Loucy (cell line): ENCODE data around the gene DPF3.

Source experiments
- H2AFZ ChIP-seq: fragments of 200-600 bp; sonication (generic); 2 replicates; pipeline ENCODE4 v1.6.0; 2016; ENCODE audit warnings: antibody characterized with exemption, mild to moderate bottlenecking, low read length, moderate library complexity
- H3F3A ChIP-seq: fragments of 200-600 bp; 2 replicates; pipeline ENCODE4 v1.6.0; 2016; ENCODE audit warnings: antibody characterized with exemption, low read depth, mild to moderate bottlenecking
- H3K27me3 ChIP-seq: fragments of 200-600 bp; sonication (generic); 2 replicates; pipeline ENCODE4 v1.6.1; 2014; ENCODE audit warnings: low read length, mild to moderate bottlenecking; ENCODE audit not compliant: insufficient read depth, poor library complexity, severe bottlenecking
- H3K36me3 ChIP-seq: fragments of 200-600 bp; sonication (generic); 2 replicates; pipeline ENCODE4 v1.6.1; 2016; ENCODE audit warnings: low read length; ENCODE audit not compliant: insufficient read depth
- H3K4me1 ChIP-seq: fragments of 200-600 bp; sonication (generic); 2 replicates; pipeline ENCODE4 v1.5.1; 2014; ENCODE audit warnings: low read length, mild to moderate bottlenecking; ENCODE audit not compliant: insufficient read depth, poor library complexity, severe bottlenecking
- H3K4me2 ChIP-seq: fragments of 200-600 bp; sonication (generic); 2 replicates; pipeline ENCODE4 v1.6.0; 2014; ENCODE audit warnings: antibody characterized with exemption, low read length, low read depth, mild to moderate bottlenecking; ENCODE audit not compliant: poor library complexity, severe bottlenecking
- H3K4me3 ChIP-seq: fragments of 200-600 bp; sonication (generic); 2 replicates; pipeline ENCODE4 v1.5.1; 2014; ENCODE audit warnings: low read length, mild to moderate bottlenecking, mixed read lengths; ENCODE audit not compliant: poor library complexity, severe bottlenecking
- H3K79me2 ChIP-seq: fragments of 200-600 bp; sonication (generic); 2 replicates; pipeline ENCODE4 v1.6.1; 2014; ENCODE audit warnings: low read length; ENCODE audit not compliant: insufficient read depth
- H3K9ac ChIP-seq: fragments of 200-600 bp; sonication (generic); 2 replicates; pipeline ENCODE4 v1.6.0; 2014; ENCODE audit warnings: mild to moderate bottlenecking, low read depth, low read length, moderate library complexity; ENCODE audit not compliant: poor library complexity, severe bottlenecking
- H3K9me2 ChIP-seq: fragments of 200-600 bp; sonication (generic); replicated peaks from 2 replicates; pipeline ENCODE4 v1.6.1; 2016; ENCODE audit warnings: low read depth, low read length, mixed read lengths
- H3K9me3 ChIP-seq: fragments of 200-600 bp; sonication (generic); 2 replicates; pipeline ENCODE4 v1.6.1; 2014; ENCODE audit warnings: mild to moderate bottlenecking, antibody characterized with exemption, low read length, low read depth; ENCODE audit not compliant: insufficient read depth
- H4K20me1 ChIP-seq: fragments of 200-600 bp; sonication (generic); 2 replicates; pipeline ENCODE4 v1.6.0; 2014; ENCODE audit warnings: antibody characterized with exemption, low read length, mild to moderate bottlenecking; ENCODE audit not compliant: insufficient read depth, poor library complexity, severe bottlenecking
- EZH2phosphoT487 ChIP-seq: fragments of 200-600 bp; IDR thresholded peaks from 2 replicates; pipeline ENCODE4 v1.6.1; 2018; ENCODE audit warnings: antibody characterized with exemption, mild to moderate bottlenecking, moderate library complexity, borderline replicate concordance
- TF ChIP-seq, protein P1 (sequence below): fragments of 200-600 bp; sonication (generic); conservative IDR thresholded peaks from 2 replicates; pipeline ENCODE4 v1.5.1; 2014; ENCODE audit warnings: mild to moderate bottlenecking, antibody characterized with exemption, low read length

The DPF3 gene

GRCh38 chr14:72924337-72924736 is 30.4 kb upstream of the DPF3 start:
- H3F3A ChIP-seq, result no peaks in the 10 kb centered on the region
- no peaks in the 10 kb centered on the region for H3K36me3 ChIP-seq
- H3K4me1 ChIP-seq, result peaks cover 6% of the 10 kb centered on the region
- TF ChIP-seq, protein P1, sequence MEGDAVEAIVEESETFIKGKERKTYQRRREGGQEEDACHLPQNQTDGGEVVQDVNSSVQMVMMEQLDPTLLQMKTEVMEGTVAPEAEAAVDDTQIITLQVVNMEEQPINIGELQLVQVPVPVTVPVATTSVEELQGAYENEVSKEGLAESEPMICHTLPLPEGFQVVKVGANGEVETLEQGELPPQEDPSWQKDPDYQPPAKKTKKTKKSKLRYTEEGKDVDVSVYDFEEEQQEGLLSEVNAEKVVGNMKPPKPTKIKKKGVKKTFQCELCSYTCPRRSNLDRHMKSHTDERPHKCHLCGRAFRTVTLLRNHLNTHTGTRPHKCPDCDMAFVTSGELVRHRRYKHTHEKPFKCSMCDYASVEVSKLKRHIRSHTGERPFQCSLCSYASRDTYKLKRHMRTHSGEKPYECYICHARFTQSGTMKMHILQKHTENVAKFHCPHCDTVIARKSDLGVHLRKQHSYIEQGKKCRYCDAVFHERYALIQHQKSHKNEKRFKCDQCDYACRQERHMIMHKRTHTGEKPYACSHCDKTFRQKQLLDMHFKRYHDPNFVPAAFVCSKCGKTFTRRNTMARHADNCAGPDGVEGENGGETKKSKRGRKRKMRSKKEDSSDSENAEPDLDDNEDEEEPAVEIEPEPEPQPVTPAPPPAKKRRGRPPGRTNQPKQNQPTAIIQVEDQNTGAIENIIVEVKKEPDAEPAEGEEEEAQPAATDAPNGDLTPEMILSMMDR, result no peak
- TF ChIP-seq EZH2phosphoT487, result no peak
- H4K20me1 ChIP-seq, result no peaks in the 10 kb centered on the region
- no peaks in the 10 kb centered on the region for H3K9me3 ChIP-seq
- H3K27me3 ChIP-seq, result no peaks in the 10 kb centered on the region
- no peaks in the 10 kb centered on the region for H3K9me2 ChIP-seq
- no peaks in the 10 kb centered on the region for H3K79me2 ChIP-seq
- H3K4me2 ChIP-seq, result no peak overlapping the region
- no peak overlapping the region for H3K9ac ChIP-seq
- H3K4me3 ChIP-seq, result no peak overlapping the region
- peak overlapping the region; percentile 26; the same call in 1 of the 2 replicates for H2AFZ ChIP-seq

- Histone ChIP-seq H4K20me1 (no peaks in the 10 kb centered on the region), H3K9me3 (no peaks in the 10 kb centered on the region), H3K4me1 (peaks cover 6% of the 10 kb centered on the region), H3K79me2 (no peaks in the 10 kb centered on the region), H3K4me3 (no peak overlapping the region), H2AFZ (no peak overlapping the region), H3K9me2 (no peaks in the 10 kb centered on the region), H3K9ac (no peak overlapping the region), H3K27me3 (no peaks in the 10 kb centered on the region), H3F3A (no peaks in the 10 kb centered on the region), H3K36me3 (no peaks in the 10 kb centered on the region), H3K4me2 (no peak overlapping the region)
- TF ChIP-seq EZH2phosphoT487, result no peak
- TF ChIP-seq, protein P1, result no peak
These were observed 27.5 kb upstream of the DPF3 start for GRCh38 chr14:72921396-72921795.

DNA sequence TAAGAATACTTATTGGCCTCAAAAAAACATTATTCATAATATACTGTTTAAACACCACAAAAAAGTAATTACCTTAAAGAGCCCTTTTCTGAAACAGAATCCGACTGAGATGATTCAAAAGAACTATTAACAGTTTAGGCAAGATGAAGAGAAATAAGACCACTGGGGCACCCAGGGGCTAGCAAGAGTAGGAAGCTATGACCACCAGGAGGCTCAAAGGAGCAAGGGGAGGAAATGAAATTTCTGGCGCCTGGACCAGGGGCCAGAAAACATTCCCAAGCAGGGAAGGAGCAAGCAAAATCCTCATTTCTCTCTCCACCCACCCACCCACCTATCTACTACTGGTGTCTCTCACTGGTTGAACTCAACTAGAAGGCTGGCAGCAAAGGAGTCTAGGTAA is 26.1 kb upstream of the DPF3 start:
- no peak overlapping the region for H2AFZ ChIP-seq
- no peaks in the 10 kb centered on the region for H3F3A ChIP-seq
- no peaks in the 10 kb centered on the region for H4K20me1 ChIP-seq
- H3K79me2 ChIP-seq, result no peaks in the 10 kb centered on the region
- H3K9me2 ChIP-seq, result no peaks in the 10 kb centered on the region
- no peak overlapping the region for H3K9ac ChIP-seq
- H3K27me3 ChIP-seq, result no peaks in the 10 kb centered on the region
- no peaks in the 10 kb centered on the region for H3K4me1 ChIP-seq
- no peaks in the 10 kb centered on the region for H3K9me3 ChIP-seq
- no peak overlapping the region for H3K4me2 ChIP-seq
- H3K4me3 ChIP-seq, result no peak overlapping the region
- TF ChIP-seq EZH2phosphoT487, result no peak
- TF ChIP-seq, protein P1, result peak; percentile 49; the same call in 1 of the 2 replicates
- no peaks in the 10 kb centered on the region for H3K36me3 ChIP-seq
